ENCODE data around the gene PRKAB2.
"Not testable (repeated sequence)": the region's sequence is repeated elsewhere in the genome, so short reads cannot be mapped to it uniquely, and the experiment has no call there.

Gene PRKAB2

GRCh38 chr1:147172168-147173016 lies at the start of gene PRKAB2:
Gene PRKAB2 (minus strand): TSS chr1:147172470. CDS start chr1:147172144, 326 bp downstream.
- DNase-seq, result peak; percentile 84

- no peak for DNase-seq
Observed at GRCh38 chr1:147218606-147219005, 46.3 kb upstream of the PRKAB2 start.

- no peak for DNase-seq
Observed at GRCh38 chr1:147217141-147217540, 44.9 kb upstream of the PRKAB2 start.

DNA sequence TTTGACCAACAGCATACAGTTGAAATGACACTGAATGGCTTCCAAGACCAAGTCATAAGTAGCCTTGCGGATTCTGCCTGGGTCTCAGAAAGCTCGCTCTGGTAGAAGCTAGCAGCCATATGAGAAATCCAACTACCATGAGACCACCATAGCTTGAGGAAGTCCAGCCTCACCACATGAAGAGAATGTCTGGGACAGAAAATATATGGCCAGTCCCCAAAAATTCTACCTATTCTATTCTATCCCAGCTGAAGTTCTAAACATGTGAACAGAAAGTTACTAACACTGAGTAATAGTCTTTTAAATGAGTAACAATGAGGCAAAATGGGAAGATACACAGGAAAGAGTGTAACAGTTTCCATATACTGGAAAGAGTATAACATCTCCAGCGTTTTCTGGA lies 43.9 kb upstream of the PRKAB2 start:
- DNase-seq, result no peak

- no peak for DNase-seq
Observed at GRCh38 chr1:147215540-147215916, 43.3 kb upstream of the PRKAB2 start.

- DNase-seq, result no peak
Observed at GRCh38 chr1:147214842-147215539, 42.7 kb upstream of the PRKAB2 start.

GRCh38 chr1:147214325-147214724 lies 42.1 kb upstream of the PRKAB2 start:
- no peak for DNase-seq

GRCh38 chr1:147213271-147213670 lies 41.0 kb upstream of the PRKAB2 start:
- no peak for DNase-seq

- no peak for DNase-seq
Observed at GRCh38 chr1:147211577-147211976, 39.3 kb upstream of the PRKAB2 start.

GRCh38 chr1:147210987-147211386 lies 38.7 kb upstream of the PRKAB2 start:
- DNase-seq, result no peak

DNA sequence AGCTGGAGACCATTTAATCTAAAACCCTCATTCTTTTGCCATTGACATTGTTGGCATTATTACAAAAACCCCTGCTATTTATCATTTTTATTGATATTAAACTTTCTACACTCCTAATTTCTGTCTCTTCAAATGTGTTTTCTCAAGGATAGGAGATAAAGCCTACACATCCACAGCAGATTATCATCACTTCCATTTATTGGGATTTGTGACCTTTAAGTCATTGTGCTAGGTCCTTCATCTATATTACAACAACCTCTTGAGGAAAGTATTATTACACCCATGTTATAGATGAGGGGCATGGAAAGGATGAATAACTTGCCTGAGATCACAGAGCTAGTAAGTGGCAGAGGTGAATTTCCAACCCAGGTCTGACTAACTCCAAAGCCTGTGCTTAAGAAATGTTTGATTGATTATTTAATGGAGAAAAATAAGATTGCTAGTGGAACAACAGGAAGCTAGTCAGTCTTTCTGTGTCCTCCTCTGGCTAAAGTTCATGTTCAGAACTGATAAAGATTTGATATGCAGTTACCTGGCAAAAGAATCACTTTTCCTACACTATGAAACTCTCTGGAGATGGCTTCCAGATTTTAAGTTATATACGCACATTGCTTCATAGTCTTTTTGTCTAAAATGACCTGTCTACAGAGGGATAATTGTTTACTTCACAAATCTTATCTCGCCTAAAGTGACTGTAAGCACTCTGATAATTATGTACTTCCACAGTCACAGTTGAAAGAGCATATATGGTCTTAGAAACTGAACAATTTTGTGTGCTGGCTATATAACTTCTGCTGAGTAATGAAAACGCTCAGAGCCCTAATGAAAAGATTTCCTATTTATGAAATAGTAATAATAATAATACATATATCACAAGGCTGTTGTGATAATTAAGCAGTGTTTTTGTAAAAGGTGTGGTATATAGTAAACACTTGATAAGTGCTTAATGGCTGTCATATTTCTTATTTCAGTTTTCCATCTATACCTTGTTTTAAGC lies 37.9 kb upstream of the PRKAB2 start:
- no peak for DNase-seq

DNA sequence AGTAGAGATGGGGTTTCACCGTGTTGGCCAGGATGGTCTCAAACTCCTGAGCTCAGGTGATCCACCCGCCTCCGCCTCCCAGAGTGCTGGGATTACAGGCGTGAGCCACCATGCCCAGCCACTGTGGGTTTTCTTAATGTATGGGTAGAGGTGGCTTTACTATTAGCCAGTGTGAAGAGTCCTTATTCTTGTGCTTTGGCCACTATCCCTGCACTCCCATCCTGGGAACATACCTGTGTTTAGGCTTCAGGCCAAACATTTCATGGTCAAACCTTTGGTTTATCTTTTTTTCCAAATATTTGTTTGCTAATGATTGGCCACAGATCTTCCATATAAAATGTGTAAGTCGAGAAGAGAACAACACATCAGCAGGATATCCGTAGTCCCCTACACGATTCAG lies 36.3 kb upstream of the PRKAB2 start:
- DNase-seq, result no peak

DNA sequence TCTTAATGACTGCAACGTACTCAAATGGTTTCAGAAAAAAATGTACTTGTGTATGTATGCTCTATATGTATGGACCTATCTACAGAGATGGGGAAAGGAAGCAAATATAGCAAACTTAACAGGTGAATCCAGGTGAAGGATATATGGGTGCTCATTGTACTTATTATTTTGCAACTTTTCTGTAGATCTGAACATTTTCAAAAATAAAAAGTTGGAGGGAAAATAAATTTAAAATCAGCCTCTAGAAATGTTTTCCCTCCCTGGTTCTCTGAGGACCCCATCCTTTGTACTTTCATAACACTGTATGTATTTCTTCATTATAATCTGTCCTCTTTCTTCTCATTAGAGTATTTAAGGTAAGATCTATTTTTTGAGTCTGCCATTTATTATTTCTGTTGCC lies 34.9 kb upstream of the PRKAB2 start:
- DNase-seq, result no peak

DNA sequence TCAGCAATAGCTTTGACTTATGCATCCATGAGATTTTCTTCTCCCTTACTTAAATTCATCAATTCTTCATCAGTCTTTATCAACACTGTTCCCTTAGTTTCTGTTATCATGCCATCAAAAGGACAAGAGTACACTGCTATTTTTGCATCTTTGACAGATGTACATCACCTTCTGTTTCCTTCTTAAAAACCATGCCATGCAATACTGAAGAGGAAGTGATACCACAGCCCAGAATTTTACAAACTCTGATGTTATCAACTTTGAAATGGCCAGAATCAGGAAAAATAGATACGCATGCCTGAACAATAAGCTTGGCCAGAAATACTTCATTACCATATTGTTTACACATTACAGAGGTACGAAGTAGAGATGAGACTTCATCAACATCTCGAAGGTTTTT lies 31.8 kb upstream of the PRKAB2 start:
- DNase-seq, result no peak

- no peak for DNase-seq
Observed at GRCh38 chr1:147202576-147202975, 30.3 kb upstream of the PRKAB2 start.

DNA sequence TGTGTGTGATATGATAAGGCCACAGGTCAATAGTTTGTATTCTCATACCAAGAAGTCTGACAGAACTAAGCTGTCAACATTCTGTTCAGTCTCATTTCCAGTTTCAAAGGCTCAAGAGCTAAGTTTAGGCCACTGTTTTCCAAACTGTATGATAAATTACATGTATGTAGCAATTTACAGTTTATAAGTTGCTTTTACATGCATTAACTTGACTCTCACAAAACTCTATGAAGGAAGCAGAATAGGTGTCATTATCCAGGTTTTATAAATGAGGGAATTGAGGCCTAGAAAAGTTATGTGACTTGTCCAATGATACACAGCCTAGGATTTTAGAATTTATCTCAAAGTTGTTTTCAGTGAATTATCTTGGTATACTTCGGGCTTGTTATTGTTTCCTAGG lies 29.5 kb upstream of the PRKAB2 start:
- DNase-seq, result no peak

DNA sequence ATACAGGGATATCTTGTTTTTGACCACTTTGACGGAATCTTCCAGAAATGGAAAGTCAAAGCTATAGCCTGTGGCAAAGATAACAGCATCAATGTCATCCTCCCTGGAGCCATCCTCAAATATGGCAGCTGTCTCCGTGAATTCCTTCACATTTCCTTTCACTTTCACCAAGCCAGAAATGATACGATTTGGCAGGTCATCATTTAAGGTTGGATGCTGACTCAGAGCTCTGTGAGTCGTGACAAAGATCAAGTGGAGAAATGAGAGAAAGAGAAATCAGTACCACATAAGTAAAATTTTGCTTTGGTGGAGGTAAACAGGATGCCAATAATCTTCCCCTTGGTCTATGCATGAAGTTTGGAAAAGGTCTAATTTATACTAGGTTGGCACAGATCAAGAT lies 29.0 kb upstream of the PRKAB2 start:
- DNase-seq, result no peak

- DNase-seq, result not testable (repeated sequence)
Observed at GRCh38 chr1:147197324-147197723, 25.1 kb upstream of the PRKAB2 start.

GRCh38 chr1:147189514-147189913 lies 17.2 kb upstream of the PRKAB2 start:
- DNase-seq, result no peak

DNA sequence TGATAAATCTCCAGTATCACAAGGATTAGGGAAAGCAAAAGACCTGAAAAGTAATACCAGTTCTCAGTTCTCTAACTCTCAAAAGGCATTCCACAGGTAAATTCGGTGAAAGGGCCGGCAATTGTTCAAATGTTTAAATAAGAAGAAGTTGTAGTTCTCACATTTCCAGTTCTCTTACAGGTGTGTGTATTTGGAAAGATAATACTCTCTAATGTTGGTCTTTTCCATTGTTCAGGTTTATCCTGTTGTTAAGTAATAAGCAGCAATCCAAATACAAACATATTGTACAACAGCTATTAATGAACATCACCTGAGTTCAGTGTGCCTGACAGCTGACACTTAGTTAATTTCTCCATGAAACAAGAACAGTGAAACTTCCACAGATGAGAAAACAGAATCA lies 13.2 kb upstream of the PRKAB2 start:
- DNase-seq, result no peak

DNA sequence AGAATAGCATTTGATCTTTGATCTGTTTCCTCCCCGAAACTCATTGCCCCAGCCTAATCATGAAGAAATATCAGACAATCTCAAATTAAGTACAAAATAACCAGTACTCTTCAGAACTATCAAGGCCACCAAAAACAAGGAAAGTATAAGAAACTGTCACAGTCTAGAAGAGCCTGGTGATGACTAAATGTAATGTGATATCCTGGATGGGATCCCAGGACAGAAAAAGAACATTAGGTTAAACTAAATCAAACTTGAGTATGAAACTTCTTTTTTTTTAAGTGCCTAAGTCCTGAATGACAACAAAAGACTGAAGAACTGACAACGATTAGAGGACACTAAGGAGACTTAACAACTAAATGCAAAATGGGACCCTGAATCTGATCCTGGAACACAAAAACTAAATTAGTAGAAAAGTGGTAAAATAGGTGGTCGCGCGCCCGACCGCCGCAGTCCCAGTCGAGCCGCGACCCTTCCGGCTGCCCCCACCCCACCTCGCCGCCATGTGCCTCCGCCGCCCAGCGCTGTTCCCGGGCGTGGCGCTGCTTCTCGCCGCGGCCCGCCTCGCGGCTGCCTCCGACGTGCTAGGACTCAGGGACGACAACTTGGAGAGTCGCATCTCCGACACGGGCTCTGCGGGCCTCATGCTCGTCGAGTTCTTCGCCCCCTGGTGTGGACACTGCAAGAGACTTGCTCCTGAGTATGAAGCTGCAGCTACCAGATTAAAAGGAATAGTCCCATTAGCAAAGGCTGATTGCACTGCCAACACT lies 5.5 kb upstream of the PRKAB2 start:
- no peak for DNase-seq

GRCh38 chr1:147171399-147172167 lies 687 bp downstream of the PRKAB2 start:
- no peak for DNase-seq

Data from NCI-H2029 treated with DMSO at 0.1 percent for 48 hours (cell line).